Right ventricle myocardium superior (tissue), 1 donor: ENCODE results near the gene ENTR1. TPM values are rescaled to one million over a fixed set of nuclear protein-coding genes. Genes with fewer than 3 reads are reported as not detected.

ENCODE experiments used
- ATAC-seq: fragments of 200-7000 bp; cut with Tn5 transposase; one replicate; pipeline ENCODE4 v1.9.1; 2020; ENCODE audit warnings: mild to moderate bottlenecking; ENCODE audit not compliant: poor library complexity
- DNase-seq: peaks from one replicate; pipeline ENCODE4 v3.0.0-alpha.2; 2020
- intact Hi-C: fragments of 100-400 bp; cut with DNase I; formaldehyde crosslinking; loops from one replicate; pipeline ENCODE4 v1.11.2; 2022
- total RNA-seq: library from RNA; stranded (reverse); fragmentation: NEBNext Ultra II Directional; extraction: Animal tissue kit (Norgen Biotek cat#: 25700); gene quantifications from one replicate; pipeline ENCODE4 v1.2.1, GENCODE V29; 2021
- donor health status: DM: no; HTN: yes; CAD: no; lungs with severe emphysema.

Gene ENTR1
- total RNA-seq, 1 donor from 2014 or later, result 23.3 TPM

DNA sequence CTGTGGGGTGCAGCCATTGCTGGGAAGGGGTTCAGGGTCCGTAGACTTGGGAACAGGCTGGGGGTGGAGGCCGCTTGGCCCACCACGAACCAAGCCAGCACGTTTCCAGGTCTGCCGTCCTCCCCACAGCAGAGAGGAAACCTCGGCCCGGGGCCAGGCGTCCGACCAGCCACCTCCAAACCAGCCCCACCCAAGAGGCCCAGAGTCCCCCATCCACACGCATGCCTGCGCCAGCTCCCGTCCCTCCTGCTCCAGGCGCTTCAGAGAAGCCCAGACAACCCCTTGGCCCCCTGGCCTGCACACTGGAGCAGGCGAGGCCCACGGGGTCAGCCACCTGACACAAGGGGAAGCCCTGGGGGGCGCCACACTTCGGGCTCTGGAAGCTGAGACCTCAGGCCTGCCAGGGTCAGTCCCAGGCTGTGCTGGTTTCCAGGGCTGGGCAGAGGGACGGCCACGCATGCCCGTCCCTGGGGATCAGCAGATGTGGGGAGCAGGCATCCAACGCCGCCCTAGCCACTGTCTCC lies 53.1 kb downstream of the ENTR1 start:
- no peak for ATAC-seq
- intact Hi-C loops, result no loop called here
- DNase-seq, result no peak

DNA sequence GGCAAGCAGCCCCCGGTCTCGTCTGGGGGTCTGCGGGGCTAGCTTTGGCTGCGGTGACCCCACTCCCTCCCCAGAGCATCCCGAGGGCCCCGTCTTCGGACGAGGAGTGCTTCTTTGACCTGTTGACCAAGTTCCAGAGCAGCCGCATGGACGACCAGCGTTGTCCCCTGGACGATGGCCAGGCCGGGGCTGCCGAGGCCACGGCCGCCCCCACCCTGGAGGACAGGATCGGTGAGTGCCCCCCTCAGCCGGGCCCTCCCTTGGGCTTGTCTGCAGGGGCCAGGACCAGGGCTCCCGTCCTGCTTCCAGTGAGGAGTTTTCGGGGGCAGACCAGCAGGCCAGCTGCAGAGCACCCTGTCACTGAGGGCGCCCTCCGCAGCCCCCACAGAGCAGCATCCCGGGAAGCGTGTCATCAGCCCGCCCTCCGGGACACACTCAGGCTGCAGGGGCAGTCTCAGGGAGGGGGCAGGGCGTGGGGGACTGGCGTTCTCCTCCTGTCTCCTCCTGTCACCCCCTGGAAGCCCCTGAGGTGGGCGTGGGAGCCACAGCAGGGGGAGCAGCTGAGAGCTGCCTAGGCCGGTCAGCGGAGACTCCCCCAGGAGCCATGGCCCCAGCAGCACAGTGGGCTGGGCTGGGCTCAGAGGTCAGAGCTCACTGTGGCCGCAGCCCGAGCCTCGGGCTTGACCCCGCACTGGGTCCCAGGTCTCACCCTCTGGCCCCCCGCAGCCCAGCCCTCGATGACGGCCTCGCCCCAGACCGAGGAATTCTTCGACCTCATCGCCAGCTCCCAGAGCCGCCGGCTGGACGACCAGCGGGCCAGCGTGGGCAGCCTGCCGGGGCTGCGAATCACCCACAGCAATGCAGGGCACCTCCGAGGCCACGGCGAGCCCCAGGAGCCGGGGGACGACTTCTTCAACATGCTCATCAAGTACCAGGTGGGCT lies 54.5 kb downstream of the ENTR1 start:
- intact Hi-C loops, result no loop called here
- ATAC-seq (no peak), DNase-seq (no peak)

DNA sequence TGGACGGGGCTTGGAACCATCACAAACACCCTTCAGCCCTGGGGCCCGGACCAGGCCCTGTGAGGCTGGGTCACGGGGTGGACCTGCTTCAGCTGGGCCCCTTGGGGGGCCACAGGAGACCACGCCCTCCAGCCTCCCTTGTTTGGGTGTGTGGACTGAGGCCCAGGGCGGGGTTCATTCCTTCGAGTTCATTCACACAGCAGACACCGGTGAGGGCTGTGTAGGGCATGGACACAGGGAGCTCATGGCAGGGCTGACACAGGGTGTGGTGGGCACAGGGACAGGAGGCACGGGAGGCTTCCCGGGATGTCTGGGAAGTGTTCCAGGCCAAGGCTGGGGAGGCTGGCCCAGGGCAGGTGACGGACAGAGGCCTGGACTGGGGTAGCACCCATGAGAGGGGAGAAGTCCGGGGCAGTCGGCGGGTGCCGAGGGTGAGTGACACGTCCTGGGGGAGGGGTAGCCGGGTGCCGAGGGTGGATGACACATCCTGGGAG lies 55.8 kb downstream of the ENTR1 start:
- intact Hi-C loops, result no loop called here
- DNase-seq, result peak; percentile 79
- ATAC-seq, result peak; percentile 59

DNA sequence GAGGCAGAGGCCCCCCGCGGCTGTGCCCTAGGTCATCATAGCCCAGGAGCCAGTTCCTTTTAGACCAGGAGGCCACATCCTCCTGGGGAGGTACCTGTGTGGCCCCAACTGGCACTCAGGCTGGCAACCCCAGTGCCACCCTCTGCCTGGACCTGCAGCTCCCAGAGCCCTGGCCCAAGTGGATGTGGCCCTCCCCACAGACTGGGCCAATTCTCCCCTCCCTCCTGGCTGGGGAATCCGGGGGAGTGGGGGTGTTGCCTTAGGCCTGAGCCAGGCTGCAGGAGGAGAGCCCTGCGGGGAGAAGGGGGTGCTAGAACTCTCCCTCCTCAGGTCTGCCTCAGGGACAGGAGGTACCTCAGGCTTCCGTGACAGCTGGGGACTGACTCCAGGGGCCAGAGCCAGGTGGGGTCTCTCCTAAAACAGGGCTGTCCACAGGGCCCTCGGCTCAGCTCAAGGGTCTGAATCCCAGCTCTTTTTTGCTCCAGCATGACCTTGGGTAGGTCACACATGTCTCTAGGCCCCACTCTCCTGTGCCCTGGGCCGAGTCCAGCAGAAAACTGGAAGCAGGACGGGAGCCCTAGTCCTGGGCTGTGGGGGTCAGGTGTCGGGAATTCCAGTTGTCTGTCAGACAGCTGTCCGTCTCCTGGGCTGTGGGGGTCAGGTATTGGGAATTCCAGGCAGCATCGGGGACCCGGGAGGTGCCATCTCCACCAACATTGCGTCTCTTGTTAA lies 56.5 kb downstream of the ENTR1 start:
- no peak for DNase-seq
- intact Hi-C loops, result no loop called here
- peak; percentile 26 for ATAC-seq

DNA sequence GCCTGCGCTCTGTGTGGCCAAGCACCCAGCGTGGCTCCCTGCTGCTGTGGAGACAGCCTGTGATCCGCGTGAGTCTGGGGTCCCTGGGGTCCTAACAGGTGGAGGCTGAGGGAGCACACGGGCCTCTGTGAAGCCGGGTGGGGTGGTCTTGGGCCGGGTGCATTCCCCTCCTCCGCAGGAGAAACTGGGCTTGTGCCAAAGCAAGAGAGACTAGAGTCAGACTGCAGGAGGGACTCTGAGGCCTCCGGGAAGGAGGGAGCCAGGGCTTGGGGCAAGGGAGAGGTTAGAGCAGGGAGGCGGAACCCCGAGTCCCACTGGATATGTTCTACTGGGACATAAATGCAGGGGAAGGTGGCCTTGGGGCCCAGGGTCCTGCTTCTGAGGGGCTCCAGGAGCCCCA lies 57.3 kb downstream of the ENTR1 start:
- intact Hi-C loops, result no loop called here
- DNase-seq, result no peak
- ATAC-seq, result no peak

DNA sequence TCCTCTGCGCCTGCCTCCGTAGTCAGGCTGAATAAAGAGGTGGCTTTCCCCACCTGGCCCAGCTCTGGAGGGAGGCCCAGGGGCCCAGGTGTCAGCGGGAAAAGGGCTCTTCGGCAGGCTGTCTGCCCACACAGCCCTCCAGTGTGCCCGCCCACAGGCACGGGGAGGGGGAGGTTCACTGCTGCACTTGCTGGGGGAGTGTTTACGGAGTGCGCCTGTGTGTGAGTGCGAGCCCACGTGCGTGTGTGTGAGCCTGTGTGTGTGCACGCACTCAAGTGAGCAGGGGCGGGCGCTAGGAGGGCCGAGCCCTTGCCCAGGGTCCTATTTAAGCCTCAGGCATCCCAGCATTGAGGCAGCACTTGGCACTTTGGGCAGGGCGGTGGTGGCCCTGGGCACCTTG lies 57.7 kb downstream of the ENTR1 start:
- intact Hi-C loops, result no loop called here
- DNase-seq, result no peak
- peak; percentile 4 for ATAC-seq

Other genes with a start within 250 kb of the ENTR1 start
- not detected for gene LHX3, start 205.5 kb downstream of the ENTR1 start, total RNA-seq
- 7.7 TPM for gene QSOX2, start 164.8 kb downstream of the ENTR1 start, total RNA-seq
- gene CCDC187, start 106.5 kb downstream of the ENTR1 start, total RNA-seq, result not detected
- gene GPSM1, start 83.1 kb downstream of the ENTR1 start, total RNA-seq, result 50.3 TPM
- gene DNLZ, start 46.9 kb downstream of the ENTR1 start, total RNA-seq, result 39.9 TPM
- gene CARD9, start 36.9 kb downstream of the ENTR1 start, total RNA-seq, result 0.78 TPM
- 3.3 TPM for gene SNAPC4, start 10.4 kb downstream of the ENTR1 start, total RNA-seq
- gene PMPCA, start within 50 bp of the ENTR1 start, total RNA-seq, result 80.2 TPM
- 10.5 TPM for gene INPP5E, start 29.2 kb upstream of the ENTR1 start, total RNA-seq
- 21.4 TPM for gene SEC16A, start 72.4 kb upstream of the ENTR1 start, total RNA-seq
- gene NOTCH1, start 135.4 kb upstream of the ENTR1 start, total RNA-seq, result 16.8 TPM